HG02973 (cell line): ENCODE results near the gene GPR65.

ENCODE experiments used
- ATAC-seq: cut with Tn5 transposase; IDR thresholded peaks from one replicate; pipeline ENCODE4 v1.9.1; 2021; ENCODE audit warnings: moderate library complexity; ENCODE audit not compliant: unreplicated experiment

The GPR65 gene

GRCh38 chr14:88005050-88005481, at the start of gene GPR65:
TSS of gene GPR65 (plus strand) at chr14:88005135. CDS start at chr14:88010848, 5,713 bp downstream.
- ATAC-seq = peak; percentile 68

- no peak for ATAC-seq
Observed at GRCh38 chr14:87955501-87955900, 49.4 kb upstream of the GPR65 start.

GRCh38 chr14:87960013-87960787, 44.7 kb upstream of the GPR65 start:
- no peak for ATAC-seq

GRCh38 chr14:87961246-87961645, 43.7 kb upstream of the GPR65 start:
- ATAC-seq = no peak

GRCh38 chr14:87966816-87967215, 38.1 kb upstream of the GPR65 start:
- no peak for ATAC-seq

DNA sequence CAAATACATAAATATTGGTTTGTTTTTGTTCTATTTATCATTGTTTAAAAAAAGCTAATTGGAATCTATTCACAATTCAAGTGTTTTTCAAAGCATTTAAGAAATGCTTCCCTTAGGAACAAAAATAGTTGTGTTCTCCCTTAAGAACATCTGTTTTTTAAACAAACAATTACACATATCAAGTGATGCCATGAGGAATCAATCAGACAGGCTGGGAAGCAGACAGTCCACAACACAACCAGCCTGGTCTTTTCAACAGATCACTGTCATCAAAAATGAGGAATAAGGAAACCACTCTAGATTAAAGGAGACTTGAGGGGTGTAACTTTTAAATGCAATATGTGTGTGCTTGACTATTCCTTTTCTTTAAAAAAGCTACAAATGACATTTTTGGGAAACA, 37.4 kb upstream of the GPR65 start:
- ATAC-seq = no peak

DNA sequence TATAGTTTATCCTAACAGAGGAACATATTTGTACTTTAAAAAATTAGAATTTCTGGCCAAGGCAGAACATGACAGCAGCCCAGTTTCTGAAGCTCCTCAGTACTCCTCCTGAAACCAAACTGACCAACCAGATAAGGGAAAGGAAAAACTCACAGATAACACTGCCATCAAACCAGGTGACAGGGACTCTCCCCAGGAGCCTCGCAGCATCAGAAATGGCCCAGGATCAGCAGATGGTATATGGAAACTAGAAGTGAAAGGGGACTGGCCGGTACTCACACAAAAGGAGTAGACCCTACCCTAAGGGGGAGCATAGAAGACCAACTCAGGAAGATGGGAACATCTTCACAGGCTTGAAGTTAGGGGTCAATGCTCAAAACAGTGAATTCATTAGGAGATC, 33.9 kb upstream of the GPR65 start:
- peak; percentile 90 for ATAC-seq

DNA sequence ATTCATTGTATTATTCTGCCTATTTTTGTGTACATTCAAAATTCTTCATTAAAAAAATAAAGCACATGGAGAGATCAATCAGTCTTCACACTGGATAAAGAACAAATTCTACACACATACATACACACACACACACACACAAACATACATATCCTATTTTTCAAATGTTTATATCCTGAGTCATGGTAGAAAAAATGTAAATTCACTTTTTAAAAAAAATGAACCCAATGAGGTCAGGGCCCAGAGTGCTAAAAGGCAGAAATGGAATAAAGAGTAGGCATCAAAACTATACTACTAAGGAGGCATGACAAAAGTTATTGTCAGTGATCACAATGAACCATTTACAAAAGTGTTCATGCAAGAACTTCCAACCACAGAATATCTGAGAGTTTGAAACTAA, 29.3 kb upstream of the GPR65 start:
- no peak for ATAC-seq

DNA sequence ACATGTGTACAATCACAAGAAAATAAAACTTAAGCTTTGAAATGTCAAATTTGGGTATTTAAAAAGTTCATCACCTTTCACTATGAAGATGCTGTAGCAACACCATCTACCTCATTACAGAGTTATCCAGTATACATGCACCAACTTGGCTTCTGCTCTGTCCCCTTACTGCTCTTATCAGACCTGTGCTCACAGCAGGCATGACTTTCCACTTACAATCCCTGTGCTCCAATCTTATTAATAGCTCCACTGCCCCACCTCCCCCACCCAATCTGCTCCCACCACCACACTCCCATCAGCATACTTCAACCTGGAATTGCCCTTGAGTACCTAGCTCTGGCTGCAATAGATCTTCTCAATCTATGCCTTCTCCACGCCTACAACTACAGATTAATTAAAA, 25.2 kb upstream of the GPR65 start:
- ATAC-seq = no peak

GRCh38 chr14:87989221-87989955, 15.5 kb upstream of the GPR65 start:
- ATAC-seq = no peak

DNA sequence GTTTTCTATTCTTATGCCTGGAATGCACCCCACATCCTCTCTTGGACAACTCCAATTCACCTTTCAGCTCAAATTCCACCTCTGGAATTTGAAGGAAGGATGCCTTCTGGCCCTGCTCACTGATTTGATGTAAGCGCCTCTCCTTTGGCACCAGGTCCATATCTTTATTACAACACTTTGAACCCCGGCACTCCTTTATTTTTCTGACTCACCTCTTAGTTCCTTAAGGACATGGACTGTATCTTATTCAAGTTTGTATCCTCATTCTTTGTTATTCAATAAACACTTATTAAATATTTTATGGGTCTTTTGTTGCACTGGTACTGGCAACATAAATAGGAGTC, 15.0 kb upstream of the GPR65 start:
- ATAC-seq = no peak

DNA sequence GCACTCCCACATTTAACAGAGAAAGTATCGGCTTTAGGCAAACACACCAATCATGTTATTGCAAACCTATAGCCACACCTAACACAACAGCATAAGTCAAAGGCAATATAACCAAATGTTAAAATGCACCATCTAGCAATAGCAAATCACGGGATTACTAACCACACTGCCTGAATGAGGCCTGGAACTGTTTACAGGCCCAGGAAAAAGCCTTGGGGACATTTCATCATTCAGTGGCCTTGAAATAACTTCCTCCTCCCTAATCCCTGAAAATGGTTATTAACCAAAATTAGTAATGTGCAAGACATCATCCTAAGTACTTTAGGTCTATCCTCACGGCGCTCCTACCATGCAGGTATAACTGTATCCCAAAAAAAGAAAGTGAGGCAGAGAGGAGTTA, 14.3 kb upstream of the GPR65 start:
- no peak for ATAC-seq

DNA sequence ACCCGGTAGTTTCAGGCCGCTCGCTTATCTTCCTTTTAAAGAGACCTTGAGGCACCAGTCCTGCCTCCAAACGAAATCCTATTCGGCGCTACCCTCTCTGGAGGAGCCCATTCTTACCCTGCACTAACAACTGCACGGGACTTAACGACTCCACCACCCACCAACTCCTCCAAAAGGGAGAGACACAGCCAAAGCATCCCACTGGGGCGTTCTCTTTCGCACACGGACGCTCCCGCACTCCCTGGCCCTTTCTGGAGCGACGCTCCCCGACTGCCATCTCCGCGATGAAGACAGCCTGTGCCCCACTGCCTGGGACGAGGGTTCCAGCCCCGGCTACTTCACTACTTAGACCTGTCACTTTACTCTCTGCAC, 12.6 kb upstream of the GPR65 start:
- ATAC-seq = no peak

- peak; percentile 87 for ATAC-seq
Observed at GRCh38 chr14:87992718-87993628, 12.0 kb upstream of the GPR65 start, which contains the start of gene GALC. TSS of gene GALC (minus strand) at chr14:87993182. CDS start at chr14:87993164, 18 bp downstream.

DNA sequence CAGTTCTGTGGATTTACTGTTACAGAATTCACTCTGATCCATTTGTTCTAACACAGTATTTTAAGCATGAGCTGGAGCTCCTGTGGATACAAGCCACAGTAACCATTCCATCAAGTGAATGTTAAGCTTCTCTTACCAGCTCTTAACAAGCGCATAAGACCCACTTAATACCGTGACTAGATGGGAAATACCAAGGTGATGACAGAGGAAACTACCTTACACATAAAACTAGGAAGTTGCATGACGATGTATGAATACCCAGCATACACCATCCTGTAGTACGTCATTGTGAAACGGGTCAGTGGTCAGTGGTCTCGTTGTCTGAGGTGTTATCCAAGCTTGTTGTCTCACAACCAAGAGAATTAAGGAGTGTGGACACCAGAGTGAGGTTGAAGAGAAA, 10.0 kb upstream of the GPR65 start:
- ATAC-seq = peak; percentile 34

DNA sequence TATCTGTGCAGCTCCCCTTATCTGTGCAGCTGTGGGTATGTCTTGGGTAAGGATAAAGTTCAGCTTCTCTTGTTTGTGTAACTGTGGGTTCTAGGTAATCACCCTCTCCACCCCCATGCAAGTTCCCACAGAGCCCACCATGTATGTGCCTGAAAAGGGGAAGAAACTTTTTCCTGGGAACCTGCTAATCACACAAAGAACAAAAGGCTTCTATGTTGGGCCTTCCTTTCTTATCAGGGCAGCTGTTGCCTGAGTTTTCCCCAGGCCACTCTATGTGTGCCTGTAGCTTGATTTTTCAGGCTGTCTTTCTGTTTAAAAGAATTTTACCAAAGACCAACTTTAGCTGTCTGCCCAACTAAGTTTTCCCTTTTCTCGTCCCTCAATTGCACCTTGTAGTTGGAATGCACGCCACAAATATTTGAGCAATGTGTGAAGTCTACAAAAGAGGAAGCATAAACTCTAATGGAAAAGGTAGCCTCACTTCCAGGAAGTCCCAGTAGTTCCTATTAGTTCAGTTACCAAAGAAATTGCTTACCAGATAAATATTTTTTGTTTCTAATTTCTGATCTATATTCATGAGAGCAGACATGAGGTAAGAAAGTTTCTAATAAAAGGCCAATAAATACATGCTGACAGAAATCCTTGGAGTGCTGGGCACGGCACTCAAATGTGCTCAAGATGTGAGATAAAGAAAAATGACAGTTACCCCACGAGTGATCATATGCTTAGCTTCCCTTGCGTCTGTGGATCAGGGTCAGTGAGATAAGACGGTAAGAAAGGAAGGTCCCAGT, 9.2 kb upstream of the GPR65 start:
- no peak for ATAC-seq

GRCh38 chr14:87996291-87996592, 8.7 kb upstream of the GPR65 start:
- ATAC-seq = no peak

- ATAC-seq = no peak
Observed at GRCh38 chr14:87998482-87998881, 6.5 kb upstream of the GPR65 start.

DNA sequence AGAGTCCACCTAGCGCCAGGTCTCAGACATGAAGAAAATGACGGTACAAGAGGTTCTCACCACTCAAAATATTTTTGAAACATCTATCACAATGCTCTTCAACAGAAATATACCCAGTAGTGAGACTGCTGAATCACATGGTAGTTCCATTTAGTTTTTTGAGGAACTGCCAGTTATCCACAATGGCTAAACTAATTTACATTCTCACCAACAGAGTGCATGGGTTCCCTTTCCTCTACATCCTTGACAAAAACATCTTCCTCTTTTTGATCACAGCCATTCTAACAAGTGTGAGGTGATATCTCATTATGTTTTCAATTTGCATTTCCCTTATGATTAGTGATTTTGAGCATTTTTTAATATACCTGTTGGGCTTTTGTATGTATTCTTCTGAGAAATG, 5.7 kb upstream of the GPR65 start:
- ATAC-seq = no peak

- ATAC-seq = no peak
Observed at GRCh38 chr14:88002421-88003075, 2.4 kb upstream of the GPR65 start.
